Tibial nerve (tissue), 4 donors: Measurements from ENCODE around the gene CABLES1. TPM values are rescaled to one million over a fixed set of nuclear protein-coding genes. Genes with fewer than 3 reads are reported as not detected.
A peak's percentile ranks its signal among the peaks of the same experiment; 100 is the strongest.

ENCODE experiments used
- DNase-seq, 2 donors: peaks; one replicate each; pipeline ENCODE4 v3.0.0-alpha.2; 2019; ENCODE audit warnings: low spot score in 2 of 2
- H3K27ac ChIP-seq, 4 donors: fragments of 200-600 bp; sonication (generic) in 3 of 4; one replicate each; pipeline ENCODE4 v1.5.1; 2017 to 2019; ENCODE audit warnings: mild to moderate bottlenecking in 1 of 4
- H3K27me3 ChIP-seq, 2 donors: fragments of 200-600 bp; sonication (generic) in 1 of 2; one replicate each; pipeline versions ENCODE4 v1.5.1 to v1.6.0; 2017 to 2019
- H3K36me3 ChIP-seq, 3 donors: fragments of 200-600 bp; sonication (generic); one replicate each; pipeline ENCODE4 v1.5.1; 2018 to 2019
- H3K4me1 ChIP-seq, 4 donors: fragments of 200-600 bp; sonication (generic) in 3 of 4; one replicate each; pipeline ENCODE4 v1.5.1; 2017 to 2019
- H3K4me3 ChIP-seq, 4 donors: fragments of 200-600 bp; sonication (generic) in 3 of 4; one replicate each; pipeline ENCODE4 v1.5.1; 2017 to 2019; ENCODE audit warnings: mild to moderate bottlenecking in 1 of 4, moderate library complexity in 1 of 4
- H3K9me3 ChIP-seq, 4 donors: fragments of 200-600 bp; sonication (generic) in 3 of 4; one replicate each; pipeline ENCODE4 v1.5.1; 2017 to 2019
- EP300 ChIP-seq, 2 donors: sonication (generic); formaldehyde crosslinking; IDR thresholded peaks; one replicate each; pipeline ENCODE4 v1.6.1; 2017; ENCODE audit warnings: antibody characterized with exemption in 2 of 2, mild to moderate bottlenecking in 1 of 2
- POLR2A ChIP-seq, 2 donors: fragments of 450-650 bp; IDR thresholded peaks; one replicate each; pipeline ENCODE4 v1.6.1; 2017; ENCODE audit warnings: antibody characterized with exemption in 2 of 2, mild to moderate bottlenecking in 2 of 2, moderate library complexity in 2 of 2
- WGBS, 2 donors: methylation state at CpG; one replicate each; pipeline ENCODE4 v1.1.5; 2018; 5-methylcytosine and 5-hydroxymethylcytosine counted together
- total RNA-seq, 4 donors: library from RNA; depleted of rRNA; stranded (reverse); fragments of >200 nt; gene quantifications; one replicate each; pipeline ENCODE4 v1.1.0, GENCODE V29; 2016
- TF ChIP-seq, protein P1 (sequence below), 5 experiments: fragments of 200-600 bp in 3 of 5; fragments of 450-650 bp in 2 of 5; sonication (generic) in 3 of 5; IDR thresholded peaks; one replicate each; pipeline ENCODE4 v1.5.1; 2016 to 2019; ENCODE audit warnings: antibody characterized with exemption in 5 of 5, mild to moderate bottlenecking in 3 of 5, moderate library complexity in 2 of 5

CABLES1 gene
- total RNA-seq, 4 donors from 2014 or later: 17.3 to 32.1 (median 21.2) TPM

DNA sequence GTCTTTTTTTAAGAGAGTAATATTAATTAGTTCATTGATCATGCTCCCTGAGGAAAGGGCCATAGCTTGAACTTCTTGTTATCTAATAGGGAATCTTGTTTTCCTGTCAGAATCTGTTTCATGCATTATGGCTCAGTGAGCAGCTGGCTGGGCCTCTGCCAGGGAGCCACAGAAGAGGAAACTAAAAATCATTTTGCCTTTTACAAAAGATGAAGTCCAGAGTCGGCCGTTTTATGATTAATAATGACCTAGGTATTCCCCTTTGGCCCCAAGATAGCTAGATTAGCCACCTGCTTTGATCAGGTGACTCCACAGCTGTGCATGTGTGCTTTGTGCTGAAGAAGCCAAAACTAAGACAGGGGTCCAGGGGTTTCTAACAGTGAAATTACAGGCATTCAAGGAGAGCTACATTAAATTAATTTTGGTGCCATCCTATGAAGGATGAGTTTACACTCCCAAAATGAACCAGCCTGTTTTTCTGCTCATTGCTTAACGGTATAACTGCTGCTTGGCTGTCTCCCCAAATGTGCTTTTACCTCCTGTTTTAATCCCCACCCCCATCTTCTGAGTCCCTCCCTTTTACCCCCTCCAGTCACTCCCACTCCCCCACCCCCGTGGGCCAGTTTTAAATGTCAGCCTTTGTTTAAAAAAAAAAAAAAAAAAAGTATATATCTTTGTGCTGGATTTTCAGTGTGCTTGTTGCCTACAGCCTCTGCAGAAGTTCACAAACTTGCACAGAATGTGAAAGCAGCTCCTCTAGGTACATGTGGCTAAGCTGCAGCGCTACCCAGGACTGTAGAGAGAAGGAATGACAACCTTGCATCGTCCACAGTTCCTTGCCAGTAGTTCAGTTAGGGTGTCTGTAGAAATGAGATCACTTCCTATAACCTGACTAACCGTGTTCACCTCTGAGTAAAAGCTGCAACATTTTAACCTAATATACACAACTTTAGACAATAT lies 93.1 kb downstream of the CABLES1 start:
- whole genome bisulfite sequencing, 2 donors: 16 to 17% methylated on average over 7 of the region's 7 CpGs
- Histone ChIP-seq H3K36me3 (no peaks in the 10 kb centered on the region), H3K27me3 (no peaks in the 10 kb centered on the region), H3K4me3 (no peak overlapping the region), H3K27ac (peak overlapping the region; percentile 55 to 91 (median 80)), H3K4me1 (peaks cover 0 to 84% (median 61%) of the 10 kb centered on the region in 4 donors), H3K9me3 (no peaks in the 10 kb centered on the region)
- DNase-seq: no peak
- TF ChIP-seq EP300 (IDR thresholded peaks at IDR 0.05) (no peak), POLR2A (IDR thresholded peaks at IDR 0.05) (no peak)
- TF ChIP-seq, protein P1, sequence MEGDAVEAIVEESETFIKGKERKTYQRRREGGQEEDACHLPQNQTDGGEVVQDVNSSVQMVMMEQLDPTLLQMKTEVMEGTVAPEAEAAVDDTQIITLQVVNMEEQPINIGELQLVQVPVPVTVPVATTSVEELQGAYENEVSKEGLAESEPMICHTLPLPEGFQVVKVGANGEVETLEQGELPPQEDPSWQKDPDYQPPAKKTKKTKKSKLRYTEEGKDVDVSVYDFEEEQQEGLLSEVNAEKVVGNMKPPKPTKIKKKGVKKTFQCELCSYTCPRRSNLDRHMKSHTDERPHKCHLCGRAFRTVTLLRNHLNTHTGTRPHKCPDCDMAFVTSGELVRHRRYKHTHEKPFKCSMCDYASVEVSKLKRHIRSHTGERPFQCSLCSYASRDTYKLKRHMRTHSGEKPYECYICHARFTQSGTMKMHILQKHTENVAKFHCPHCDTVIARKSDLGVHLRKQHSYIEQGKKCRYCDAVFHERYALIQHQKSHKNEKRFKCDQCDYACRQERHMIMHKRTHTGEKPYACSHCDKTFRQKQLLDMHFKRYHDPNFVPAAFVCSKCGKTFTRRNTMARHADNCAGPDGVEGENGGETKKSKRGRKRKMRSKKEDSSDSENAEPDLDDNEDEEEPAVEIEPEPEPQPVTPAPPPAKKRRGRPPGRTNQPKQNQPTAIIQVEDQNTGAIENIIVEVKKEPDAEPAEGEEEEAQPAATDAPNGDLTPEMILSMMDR (IDR thresholded peaks at IDR 0.05): no peak

DNA sequence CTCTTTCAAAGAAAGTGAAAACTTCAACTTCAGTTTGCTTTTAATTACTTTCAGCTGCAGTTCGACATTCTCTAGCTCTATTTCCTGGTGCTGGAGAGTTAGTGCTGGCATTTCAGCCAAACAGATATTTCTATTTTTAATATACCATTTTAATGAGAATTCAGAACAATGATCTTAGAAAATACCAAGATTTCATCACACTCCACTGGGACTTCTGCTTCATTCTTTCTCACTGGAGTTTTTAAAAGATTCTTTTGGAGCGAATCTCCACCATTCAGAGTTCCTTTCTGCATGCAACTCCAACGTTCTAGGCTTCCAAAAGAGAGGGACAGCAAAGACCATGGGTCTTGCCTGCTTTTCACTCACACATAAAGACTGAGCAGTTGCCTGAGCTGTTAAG lies 94.2 kb downstream of the CABLES1 start:
- TF ChIP-seq EP300 (IDR thresholded peaks at IDR 0.05) (no peak), POLR2A (IDR thresholded peaks at IDR 0.05) (no peak)
- TF ChIP-seq, protein P1 (IDR thresholded peaks at IDR 0.05): no peak
- no peaks in the 10 kb centered on the region for H3K9me3 ChIP-seq
- no peak overlapping the region for H3K4me3 ChIP-seq
- DNase-seq: no peak
- no peaks in the 10 kb centered on the region for H3K27me3 ChIP-seq
- peaks cover 0 to 3% (median 0%) of the 10 kb centered on the region in 3 donors for H3K36me3 ChIP-seq
- 32 to 35% methylated on average over 3 of the region's 3 CpGs for WGBS, 2 donors
- peaks cover 0 to 75% (median 56%) of the 10 kb centered on the region in 4 donors for H3K4me1 ChIP-seq
- peak overlapping the region; percentile 15 to 91 (median 73) for H3K27ac ChIP-seq

DNA sequence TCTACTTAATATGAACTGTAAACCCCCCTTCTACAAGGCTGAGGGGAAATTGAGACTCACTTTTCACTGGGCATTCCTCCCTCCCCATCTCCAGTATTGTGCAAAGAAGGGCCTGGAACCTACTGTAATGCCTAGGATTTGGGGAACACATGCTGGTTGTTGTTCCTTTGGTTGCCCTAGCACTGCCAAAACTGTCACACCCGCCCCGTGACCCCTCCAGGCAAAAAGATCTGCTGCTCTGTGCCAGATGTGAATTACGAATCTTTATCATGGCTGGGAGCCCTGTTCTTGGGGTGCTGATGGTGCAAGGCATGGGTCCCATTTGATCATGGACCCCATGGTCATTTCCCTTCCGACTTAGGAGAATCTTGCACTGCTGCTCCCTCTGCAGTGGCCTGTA lies 95.4 kb downstream of the CABLES1 start:
- no peaks in the 10 kb centered on the region for H3K27me3 ChIP-seq
- 80 to 84% methylated on average over 4 of the region's 4 CpGs for WGBS, 2 donors
- no peak for DNase-seq
- no peak overlapping the region for H3K4me3 ChIP-seq
- peaks cover 0 to 64% (median 46%) of the 10 kb centered on the region in 4 donors for H3K4me1 ChIP-seq
- peak overlapping the region; percentile 2 to 91 (median 70) for H3K27ac ChIP-seq
- peaks cover 0 to 8% (median 0%) of the 10 kb centered on the region in 3 donors for H3K36me3 ChIP-seq
- no peak for TF ChIP-seq POLR2A (IDR thresholded peaks at IDR 0.05)
- no peak for TF ChIP-seq EP300 (IDR thresholded peaks at IDR 0.05)
- TF ChIP-seq, protein P1 (IDR thresholded peaks at IDR 0.05): no peak
- no peaks in the 10 kb centered on the region for H3K9me3 ChIP-seq

DNA sequence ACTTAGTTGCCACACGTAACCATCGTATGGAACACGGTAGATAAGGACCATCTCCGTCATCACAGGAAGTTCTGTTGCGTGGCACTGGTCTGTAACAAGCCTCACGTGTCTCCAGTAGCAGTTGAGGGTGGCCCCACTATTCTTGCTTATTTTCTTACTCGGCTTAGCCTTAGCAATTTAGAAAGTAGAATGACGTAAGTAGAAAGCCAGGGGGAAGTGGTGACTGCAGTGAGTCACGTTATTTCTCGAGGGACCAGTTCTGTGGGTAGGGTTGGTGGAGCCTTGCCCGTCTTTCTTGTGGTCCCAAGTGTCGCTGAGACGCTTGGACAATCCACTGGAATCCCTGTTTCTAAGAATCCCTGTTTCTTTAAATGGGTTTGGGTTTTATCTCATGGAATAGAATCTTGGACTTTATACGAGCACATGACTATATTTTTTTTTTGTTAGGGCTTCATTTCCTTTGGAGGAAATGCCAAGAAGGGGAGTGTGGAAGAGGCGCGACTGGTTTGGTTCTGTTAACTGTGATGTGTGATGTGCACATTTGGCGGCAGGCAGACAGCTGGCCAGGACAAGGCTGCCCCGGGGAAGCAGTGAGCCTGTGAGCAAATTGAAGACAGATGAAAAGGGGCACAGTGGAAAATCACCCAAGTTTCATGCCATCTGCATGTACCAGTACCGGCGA lies 96.2 kb downstream of the CABLES1 start:
- Histone ChIP-seq H3K27me3 (no peaks in the 10 kb centered on the region), H3K36me3 (peaks cover 0 to 16% (median 0%) of the 10 kb centered on the region in 3 donors), H3K27ac (peak overlapping the region; percentile 46 to 91 (median 70)), H3K9me3 (no peaks in the 10 kb centered on the region), H3K4me1 (peaks cover 0 to 56% (median 38%) of the 10 kb centered on the region in 4 donors), H3K4me3 (no peak overlapping the region)
- TF ChIP-seq POLR2A (IDR thresholded peaks at IDR 0.05) (no peak), EP300 (IDR thresholded peaks at IDR 0.05) (peak; percentile 87 to 96)
- TF ChIP-seq, protein P1 (IDR thresholded peaks at IDR 0.05): no peak
- WGBS, 2 donors: 72% methylated on average over 20 of the region's 20 CpGs
- peak; percentile 47 to 76 for DNase-seq
